ENCODE data around the gene ISCU.
"Not testable (repeated sequence)": the region's sequence is repeated elsewhere in the genome, so short reads cannot be mapped to it uniquely, and the experiment has no call there.

The ISCU gene

GRCh38 chr12:108618079-108618952 is 55.9 kb downstream of the ISCU start:
- peak; percentile 70 to 71 for DNase-seq (ENCODE audit: low read depth in 2 of 2)

GRCh38 chr12:108618953-108619274 is 56.5 kb downstream of the ISCU start:
- not testable (repeated sequence) for DNase-seq (ENCODE audit: low read depth in 2 of 2)

Data from fibroblast of skin of left quadriceps (primary cell).